Measurements from ENCODE around the gene NR1H2. TPM values are rescaled to one million over a fixed set of nuclear protein-coding genes. Genes with fewer than 3 reads are reported as not detected.
A peak's percentile ranks its signal among the peaks of the same experiment; 100 is the strongest.

Gene NR1H2
- total and polyA plus RNA-seq, 10 of the 15 experiments (the other 5 are each of a cell fraction or from before 2014, with no cell fraction given) = 0.05 to 54.2 (median 35.1) TPM

- no peak for TF ChIP-seq CHD1 (IDR thresholded peaks at IDR 0.05; ENCODE audit: low read depth, low read length)
- TF ChIP-seq RAD21 (IDR thresholded peaks at IDR 0.05; ENCODE audit: insufficient read depth, low read depth, low read length) = no peak
- TF ChIP-seq, protein P1, sequence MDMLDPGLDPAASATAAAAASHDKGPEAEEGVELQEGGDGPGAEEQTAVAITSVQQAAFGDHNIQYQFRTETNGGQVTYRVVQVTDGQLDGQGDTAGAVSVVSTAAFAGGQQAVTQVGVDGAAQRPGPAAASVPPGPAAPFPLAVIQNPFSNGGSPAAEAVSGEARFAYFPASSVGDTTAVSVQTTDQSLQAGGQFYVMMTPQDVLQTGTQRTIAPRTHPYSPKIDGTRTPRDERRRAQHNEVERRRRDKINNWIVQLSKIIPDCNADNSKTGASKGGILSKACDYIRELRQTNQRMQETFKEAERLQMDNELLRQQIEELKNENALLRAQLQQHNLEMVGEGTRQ (IDR thresholded peaks at IDR 0.05; ENCODE audit: borderline replicate concordance, low read depth, low read length) = no peak
- TF ChIP-seq, protein P2, sequence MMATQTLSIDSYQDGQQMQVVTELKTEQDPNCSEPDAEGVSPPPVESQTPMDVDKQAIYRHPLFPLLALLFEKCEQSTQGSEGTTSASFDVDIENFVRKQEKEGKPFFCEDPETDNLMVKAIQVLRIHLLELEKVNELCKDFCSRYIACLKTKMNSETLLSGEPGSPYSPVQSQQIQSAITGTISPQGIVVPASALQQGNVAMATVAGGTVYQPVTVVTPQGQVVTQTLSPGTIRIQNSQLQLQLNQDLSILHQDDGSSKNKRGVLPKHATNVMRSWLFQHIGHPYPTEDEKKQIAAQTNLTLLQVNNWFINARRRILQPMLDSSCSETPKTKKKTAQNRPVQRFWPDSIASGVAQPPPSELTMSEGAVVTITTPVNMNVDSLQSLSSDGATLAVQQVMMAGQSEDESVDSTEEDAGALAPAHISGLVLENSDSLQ (IDR thresholded peaks at IDR 0.05) = no peak
- no peak for TF ChIP-seq ZSCAN29 (IDR thresholded peaks at IDR 0.05)
- TF ChIP-seq ZBTB11 (CRISPR knock-in tag; IDR thresholded peaks at IDR 0.05) = no peak
- peak in 1 of 2 experiments; percentile 73; a peak in 2 of 3 replicates for TF ChIP-seq EGR1 (IDR thresholded peaks at IDR 0.05; ENCODE audit: borderline replicate concordance in 1 of 2, low read depth in 2 of 2, low read length in 2 of 2)
- peak; percentile 82 for TF ChIP-seq CHD2 (IDR thresholded peaks at IDR 0.05; ENCODE audit: borderline replicate concordance, low read depth, low read length)
- TF ChIP-seq RFX5 (IDR thresholded peaks at IDR 0.05; ENCODE audit: low read depth, low read length) = no peak
- no peak for TF ChIP-seq CEBPB (IDR thresholded peaks at IDR 0.05; ENCODE audit: borderline replicate concordance in 1 of 2, low read depth in 2 of 2, low read length in 2 of 2)
- TF ChIP-seq, protein P3, sequence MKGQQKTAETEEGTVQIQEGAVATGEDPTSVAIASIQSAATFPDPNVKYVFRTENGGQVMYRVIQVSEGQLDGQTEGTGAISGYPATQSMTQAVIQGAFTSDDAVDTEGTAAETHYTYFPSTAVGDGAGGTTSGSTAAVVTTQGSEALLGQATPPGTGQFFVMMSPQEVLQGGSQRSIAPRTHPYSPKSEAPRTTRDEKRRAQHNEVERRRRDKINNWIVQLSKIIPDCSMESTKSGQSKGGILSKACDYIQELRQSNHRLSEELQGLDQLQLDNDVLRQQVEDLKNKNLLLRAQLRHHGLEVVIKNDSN (IDR thresholded peaks at IDR 0.05; ENCODE audit: borderline replicate concordance, extremely low read length, insufficient read depth, low read depth, low read length) = no peak
- TF ChIP-seq CTCF (IDR thresholded peaks at IDR 0.05 in 2 of 3, conservative IDR thresholded peaks at IDR 0.05 in 1 of 3; ENCODE audit: control insufficient read depth in 2 of 3, extremely low read depth in 1 of 3, insufficient read depth in 1 of 3, low read depth in 3 of 3, low read length in 3 of 3) = no peak
- no peak for TF ChIP-seq JUND (IDR thresholded peaks at IDR 0.05; ENCODE audit: low read depth, low read length)
- no peak for TF ChIP-seq HDAC2 (IDR thresholded peaks at IDR 0.05)
- TF ChIP-seq PML (IDR thresholded peaks at IDR 0.05; ENCODE audit: low read length) = 0 out of 2 replicates have a peak, but pooled peaks have one; percentile 60
- no peak for TF ChIP-seq MYC (IDR thresholded peaks at IDR 0.05; ENCODE audit: insufficient read depth, insufficient read length, insufficient replicate concordance, low read length, severe bottlenecking)
- TF ChIP-seq KLF5 (IDR thresholded peaks at IDR 0.05; ENCODE audit: partially characterized antibody) = no peak
- TF ChIP-seq ZNF274 (IDR thresholded peaks at IDR 0.05; ENCODE audit: insufficient read depth, insufficient read length) = no peak
- TF ChIP-seq DPF2 (IDR thresholded peaks at IDR 0.05) = peak; percentile 73
- peak; percentile 52; the same call in 1 of the 2 replicates for TF ChIP-seq ZNF217 (IDR thresholded peaks at IDR 0.05)
- TF ChIP-seq MXI1 (IDR thresholded peaks at IDR 0.05; ENCODE audit: low read depth, low read length) = 0 out of 2 replicates have a peak, but pooled peaks have one; percentile 32
- TF ChIP-seq SMC3 (IDR thresholded peaks at IDR 0.05; ENCODE audit: borderline replicate concordance, low read length) = no peak
These were observed 43.4 kb downstream of the NR1H2 start (continued) for GRCh38 chr19:50419580-50420035.

Measured in GM12878 (cell line).